GM18951 (cell line): Measurements from ENCODE around the gene ZNF326.
"Not testable (repeated sequence)": the region's sequence is repeated elsewhere in the genome, so short reads cannot be mapped to it uniquely, and the experiment has no call there.

ENCODE experiments used
- POLR2A ChIP-seq: IDR thresholded peaks from 4 replicates; pipeline ENCODE4 v1.6.1; 2011; ENCODE audit warnings: mild to moderate bottlenecking; ENCODE audit not compliant: insufficient read length, insufficient read depth; ENCODE audit errors: extremely low read depth
- in situ Hi-C: fragments of 300-500 bp; cut with MboI; formaldehyde crosslinking; loops from one replicate; pipeline ENCODE4 v1.12.0; 2022; ENCODE audit warnings: low sequenced_read_pairs, mixed read lengths, inconsistent platforms; ENCODE audit not compliant: unreplicated experiment

Gene ZNF326

GRCh38 chr1:90039652-90040051, 44.7 kb downstream of the ZNF326 start:
- in situ Hi-C loops, result no loop called here

GRCh38 chr1:90043586-90043985, 48.7 kb downstream of the ZNF326 start:
- in situ Hi-C loops, result no loop called here
- no peak for TF ChIP-seq POLR2A

More at GRCh38 chr1:90039652-90040051, 44.7 kb downstream of the ZNF326 start:
- TF ChIP-seq POLR2A, result no peak

GRCh38 chr1:90044346-90044745, 49.4 kb downstream of the ZNF326 start:
- in situ Hi-C loops, result no loop called here
- TF ChIP-seq POLR2A, result no peak

- TF ChIP-seq POLR2A, result no peak
- in situ Hi-C loops, result no loop called here
Measured at GRCh38 chr1:90045853-90046563, 51.1 kb downstream of the ZNF326 start.

- in situ Hi-C loops, result no loop called here
- TF ChIP-seq POLR2A, result no peak
Measured at GRCh38 chr1:90046635-90047034, 51.7 kb downstream of the ZNF326 start.

- in situ Hi-C loops, result no loop called here
- no peak for TF ChIP-seq POLR2A
Measured at GRCh38 chr1:90048043-90048442, 53.1 kb downstream of the ZNF326 start.

GRCh38 chr1:90062700-90063643, 68.1 kb downstream of the ZNF326 start:
- in situ Hi-C loops, result not testable (repeated sequence)

GRCh38 chr1:90064109-90064508, 69.2 kb downstream of the ZNF326 start:
- in situ Hi-C loops, result not testable (repeated sequence)

GRCh38 chr1:90067194-90067931, 72.5 kb downstream of the ZNF326 start:
- no peak for TF ChIP-seq POLR2A
- in situ Hi-C loops, result no loop called here

- in situ Hi-C loops, result no loop called here
Measured at GRCh38 chr1:90068611-90069280, 73.8 kb downstream of the ZNF326 start.

GRCh38 chr1:90074137-90074536, 79.2 kb downstream of the ZNF326 start:
- in situ Hi-C loops, result no loop called here
- no peak for TF ChIP-seq POLR2A

More at GRCh38 chr1:90068611-90069280, 73.8 kb downstream of the ZNF326 start:
- no peak for TF ChIP-seq POLR2A

- no peak for TF ChIP-seq POLR2A
- in situ Hi-C loops, result no loop called here
Measured at GRCh38 chr1:90074566-90074965, 79.7 kb downstream of the ZNF326 start.

- no peak for TF ChIP-seq POLR2A
- in situ Hi-C loops, result no loop called here
Measured at GRCh38 chr1:90074970-90075391, 80.1 kb downstream of the ZNF326 start.
